Ramos (cell line): ENCODE data around the gene PGAP2.

Experiments
- in situ Hi-C: fragments of 300-500 bp; cut with MboI; formaldehyde crosslinking; loops from one replicate; pipeline ENCODE4 v1.14.3; 2022; ENCODE audit warnings: low sequenced_read_pairs; ENCODE audit not compliant: unreplicated experiment

Gene PGAP2

GRCh38 chr11:3830088-3830487 lies 21.7 kb downstream of the PGAP2 start:
- in situ Hi-C loops, result no loop called here

GRCh38 chr11:3830730-3831129 lies 22.4 kb downstream of the PGAP2 start:
- in situ Hi-C loops, result no loop called here

- in situ Hi-C loops, result no loop called here
Observed at GRCh38 chr11:3831378-3832239, 23.2 kb downstream of the PGAP2 start.

GRCh38 chr11:3832816-3833215 lies 24.5 kb downstream of the PGAP2 start:
- in situ Hi-C loops, result no loop called here

- in situ Hi-C loops, result no loop called here
Observed at GRCh38 chr11:3833449-3833848, 25.1 kb downstream of the PGAP2 start.

- in situ Hi-C loops, result no loop called here
Observed at GRCh38 chr11:3834349-3834663, 25.9 kb downstream of the PGAP2 start.

- in situ Hi-C loops, result no loop called here
Observed at GRCh38 chr11:3834664-3835461, 26.5 kb downstream of the PGAP2 start.

- in situ Hi-C loops, result no loop called here
Observed at GRCh38 chr11:3835751-3836150, 27.4 kb downstream of the PGAP2 start.

GRCh38 chr11:3836903-3837302 lies 28.5 kb downstream of the PGAP2 start:
- in situ Hi-C loops, result no loop called here

- in situ Hi-C loops, result no loop called here
Observed at GRCh38 chr11:3837793-3838192, 29.4 kb downstream of the PGAP2 start.

GRCh38 chr11:3838504-3838903 lies 30.1 kb downstream of the PGAP2 start:
- in situ Hi-C loops, result no loop called here

- in situ Hi-C loops, result no loop called here
Observed at GRCh38 chr11:3840004-3840869, 31.9 kb downstream of the PGAP2 start.

- in situ Hi-C loops, result no loop called here
Observed at GRCh38 chr11:3840870-3841425, 32.6 kb downstream of the PGAP2 start, which contains the start of gene RHOG. Gene RHOG (minus strand): TSS chr11:3840959. CDS start chr11:3828138, 12,821 bp downstream.

- in situ Hi-C loops, result no loop called here
Observed at GRCh38 chr11:3841426-3842350, 33.3 kb downstream of the PGAP2 start.

GRCh38 chr11:3843326-3843725 lies 35.0 kb downstream of the PGAP2 start:
- in situ Hi-C loops, result no loop called here

- in situ Hi-C loops, result loop anchor here (5.0 kb wide), 1 partner anchor 222 kb away; no protein-coding TSS in a partner anchor
Observed at GRCh38 chr11:3845246-3845645, 36.9 kb downstream of the PGAP2 start.

- in situ Hi-C loops, result loop anchor here (5.0 kb wide), 1 partner anchor 222 kb away; no protein-coding TSS in a partner anchor
Observed at GRCh38 chr11:3845670-3846069, 37.3 kb downstream of the PGAP2 start.

GRCh38 chr11:3849297-3849874 lies 41.0 kb downstream of the PGAP2 start:
- in situ Hi-C loops, result loop anchor here (5.0 kb wide), 1 partner anchor 218 kb away; no protein-coding TSS in a partner anchor

GRCh38 chr11:3853545-3853842 lies 45.1 kb downstream of the PGAP2 start:
- in situ Hi-C loops, result no loop called here
